HL-60/S4 (cell line): Measurements from ENCODE around the gene CHMP2A.
"Not testable (repeated sequence)": the region's sequence is repeated elsewhere in the genome, so short reads cannot be mapped to it uniquely, and the experiment has no call there.

ENCODE experiments used
- in situ Hi-C: fragments of 300-500 bp; cut with MboI; formaldehyde crosslinking; loops from 2 replicates; pipeline ENCODE4 v1.14.3; 2022; ENCODE audit warnings: low sequenced_read_pairs

The CHMP2A gene

DNA sequence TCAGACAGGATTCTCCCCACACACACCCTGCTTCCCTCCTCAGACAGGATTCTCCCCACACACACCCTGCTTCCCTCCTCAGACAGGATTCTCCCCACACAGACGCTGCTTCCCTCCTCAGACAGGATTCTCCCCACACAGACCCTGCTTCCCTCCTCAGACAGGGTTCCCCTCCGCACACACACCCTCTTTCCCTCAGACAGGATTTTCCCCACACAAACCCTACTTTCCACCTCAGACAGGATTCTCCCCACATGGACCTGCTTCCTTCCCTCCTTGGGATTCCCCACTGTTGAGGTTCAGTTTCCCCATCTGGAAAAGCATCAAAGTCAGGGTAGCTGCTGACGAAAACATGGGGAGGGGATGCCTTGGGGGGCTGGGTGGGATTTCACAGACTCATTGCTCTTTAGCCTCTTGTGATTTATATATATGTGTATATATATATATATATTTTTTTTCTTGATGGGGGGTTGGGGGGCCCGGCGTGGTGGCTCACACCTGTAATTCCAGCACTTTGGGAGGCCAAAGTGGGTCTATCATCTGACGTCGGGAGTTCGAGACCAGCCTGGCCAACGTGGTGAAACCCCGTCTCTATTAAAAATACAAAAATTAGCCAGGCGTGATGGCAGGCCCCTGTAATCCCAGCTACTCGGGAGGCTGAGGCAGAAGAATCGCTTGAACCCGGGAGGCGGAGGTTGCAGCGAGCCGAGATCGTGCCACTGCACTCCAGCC lies 12.1 kb downstream of the CHMP2A start:
- in situ Hi-C loops, result not testable (repeated sequence)

DNA sequence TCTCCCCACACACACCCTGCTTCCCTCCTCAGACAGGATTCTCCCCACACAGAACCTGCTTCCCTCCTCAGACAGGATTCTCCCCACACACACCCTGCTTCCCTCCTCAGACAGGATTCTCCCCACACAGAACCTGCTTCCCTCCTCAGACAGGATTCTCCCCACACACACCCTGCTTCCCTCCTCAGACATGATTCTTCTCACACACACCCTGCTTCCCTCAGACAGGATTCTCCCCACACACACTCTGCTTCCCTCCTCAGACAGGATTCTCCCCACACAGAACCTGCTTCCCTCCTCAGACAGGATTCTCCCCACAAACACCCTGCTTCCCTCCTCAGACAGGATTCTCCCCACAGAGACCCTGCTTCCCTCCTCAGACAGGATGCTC lies 15.7 kb downstream of the CHMP2A start:
- in situ Hi-C loops, result not testable (repeated sequence)

DNA sequence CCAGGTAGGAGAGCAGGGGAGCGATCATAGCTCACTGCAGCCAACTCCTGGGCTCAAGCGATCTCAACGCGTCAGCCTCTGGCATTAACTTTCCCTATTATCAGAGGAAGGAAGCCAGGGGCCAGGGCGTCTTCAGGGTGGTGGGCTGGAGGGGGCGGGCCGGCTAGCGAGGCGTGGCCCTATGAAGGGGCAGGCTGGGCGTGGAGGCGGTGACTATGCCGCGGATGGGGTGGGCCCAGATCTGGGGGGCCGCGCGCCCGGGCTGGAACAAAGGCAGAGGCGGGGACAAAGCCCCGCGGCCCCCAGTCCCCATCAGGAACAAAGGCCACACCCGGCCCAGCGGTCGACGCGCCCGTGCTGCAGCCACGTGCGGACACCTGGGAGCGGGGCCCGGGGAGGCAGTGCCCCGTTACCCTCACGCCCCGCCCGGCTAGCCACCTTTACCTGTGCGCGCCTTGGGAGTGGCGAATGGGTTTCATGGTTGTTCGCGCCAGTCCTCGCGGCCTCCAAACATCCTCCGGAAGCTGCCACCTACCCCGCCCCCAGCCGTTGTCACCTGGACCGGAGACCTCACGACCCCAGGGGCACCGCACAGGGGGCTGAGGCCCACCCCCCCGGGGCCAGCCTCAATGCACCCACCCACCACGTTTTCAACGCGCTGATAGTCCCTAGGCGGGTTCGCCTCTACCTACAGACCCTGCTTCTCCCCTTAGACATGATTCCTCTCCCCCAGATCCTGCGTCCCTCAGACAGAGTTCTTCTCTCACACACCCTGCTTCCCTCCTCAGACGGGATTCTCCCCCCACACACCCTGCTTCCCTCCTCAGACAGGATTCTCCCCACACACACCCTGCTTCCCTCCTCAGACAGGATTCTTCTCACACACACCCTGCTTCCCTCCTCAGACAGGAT lies 16.4 kb downstream of the CHMP2A start:
- in situ Hi-C loops, result no loop called here

DNA sequence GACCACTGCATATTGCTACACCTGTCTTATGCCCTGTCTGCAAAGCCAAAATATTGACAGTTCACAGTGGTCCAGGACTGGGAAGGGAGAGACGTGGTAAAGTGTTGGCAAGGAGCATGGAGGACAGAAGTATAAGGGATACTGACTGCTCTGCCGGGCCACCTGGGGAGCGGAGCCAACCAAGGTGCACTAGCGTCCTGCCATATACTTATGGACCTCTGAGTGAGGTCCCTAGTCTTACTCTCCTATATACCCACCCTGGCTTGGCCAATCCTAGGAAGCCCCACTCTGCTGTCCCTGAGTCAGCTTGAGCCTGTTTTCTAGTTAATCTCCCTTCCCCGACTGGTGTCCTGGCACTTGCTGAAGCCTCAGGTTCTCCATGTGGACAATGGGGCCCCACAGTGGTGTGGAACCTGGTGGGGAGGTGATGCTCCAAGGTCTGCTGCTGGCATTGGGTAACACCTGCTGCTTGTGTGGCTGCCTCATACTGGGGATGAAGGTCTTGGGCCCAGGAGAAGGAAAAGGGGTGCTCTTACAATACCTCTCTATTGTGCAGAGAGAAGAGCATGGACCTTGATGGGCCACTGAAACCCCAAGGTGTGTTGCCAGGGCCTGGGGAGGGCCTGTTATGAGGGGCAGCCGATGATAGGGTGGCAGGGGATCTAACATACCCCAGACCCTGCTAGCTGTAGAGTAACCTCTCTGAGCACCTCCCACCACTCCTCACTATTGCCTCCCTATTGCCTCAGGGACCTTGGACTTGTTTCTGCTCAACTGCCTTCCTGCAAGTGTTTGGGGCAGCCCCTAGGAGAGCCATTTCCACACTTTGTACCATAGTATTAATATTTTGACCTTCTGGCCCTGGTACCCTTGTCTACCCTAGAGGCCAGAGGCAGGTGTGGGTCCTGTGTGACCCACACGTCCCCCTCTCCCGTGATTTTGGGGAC lies 17.8 kb downstream of the CHMP2A start:
- in situ Hi-C loops, result no loop called here

DNA sequence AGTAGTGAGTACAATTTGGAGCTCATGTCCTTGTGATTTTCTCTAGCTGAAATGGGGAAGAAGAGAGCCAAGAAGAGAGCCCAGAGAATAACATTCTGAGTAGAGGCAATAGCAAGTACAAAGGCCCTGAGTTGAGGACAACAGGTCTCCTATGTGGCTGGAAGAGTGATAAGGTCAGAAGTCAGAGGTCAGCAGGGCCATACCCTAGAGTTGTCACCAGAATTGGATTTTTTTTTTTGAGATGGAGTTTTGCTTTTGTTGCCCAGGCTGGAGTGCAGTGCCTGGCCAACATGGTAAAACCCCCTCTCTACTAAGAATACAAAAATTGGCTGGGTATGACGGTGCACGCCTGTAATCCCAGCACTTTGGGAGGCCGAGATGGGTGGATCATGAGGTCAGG lies 19.0 kb downstream of the CHMP2A start:
- in situ Hi-C loops, result no loop called here

DNA sequence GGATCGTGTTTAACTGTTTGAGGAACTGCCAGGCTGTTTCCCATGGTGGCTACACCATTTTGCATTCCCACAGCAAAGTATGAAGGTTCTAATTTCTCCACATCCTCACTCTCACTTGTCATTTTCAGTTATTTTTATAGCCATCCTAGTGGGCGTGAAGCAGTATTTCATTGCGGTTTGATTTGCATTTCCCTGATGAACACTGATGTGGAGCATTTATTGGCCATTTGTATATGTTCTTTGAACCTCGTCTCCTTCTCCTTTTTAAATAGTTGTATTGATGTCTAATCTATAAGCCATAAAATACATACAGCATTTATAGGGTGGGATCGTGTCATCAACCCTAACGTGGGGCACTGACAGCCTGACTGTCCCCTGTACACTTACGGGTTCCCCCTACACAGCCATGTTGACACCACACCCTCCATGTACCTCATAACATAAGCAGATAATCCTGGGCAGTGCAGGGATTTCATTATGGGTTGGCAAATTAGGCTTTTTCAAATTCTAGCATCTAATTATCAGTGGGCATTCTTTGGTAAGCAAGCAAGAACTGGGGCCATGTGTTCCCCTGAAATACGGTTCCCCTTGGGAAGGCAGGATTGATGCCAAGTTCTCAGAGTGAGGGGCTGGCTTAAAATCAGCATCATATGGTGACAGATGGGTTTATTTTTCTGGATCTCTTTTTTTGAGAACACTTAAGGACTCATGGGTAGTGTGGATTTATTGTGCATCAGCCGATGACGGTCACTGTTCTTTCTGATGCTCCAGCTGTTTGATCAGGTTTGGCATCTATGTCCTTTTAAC lies 23.7 kb downstream of the CHMP2A start:
- in situ Hi-C loops, result no loop called here

DNA sequence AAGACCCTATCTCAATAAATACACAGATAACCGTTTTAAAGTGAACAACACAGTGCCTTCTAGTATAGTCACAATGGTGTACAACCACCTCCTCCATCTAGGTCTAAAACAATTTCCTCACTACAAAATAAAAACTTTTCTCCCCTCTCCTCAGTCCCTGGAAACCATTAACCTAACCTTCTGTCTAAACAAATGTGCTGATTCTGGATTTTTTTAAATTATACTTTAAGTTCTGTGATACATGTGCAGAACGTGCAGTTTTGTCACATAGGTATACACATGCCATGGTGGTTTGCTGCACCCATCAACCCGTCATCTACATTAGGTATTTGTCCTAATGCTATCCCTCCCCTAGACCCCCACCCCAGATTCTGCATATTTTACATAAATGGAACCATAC lies 25.5 kb downstream of the CHMP2A start:
- in situ Hi-C loops, result no loop called here

DNA sequence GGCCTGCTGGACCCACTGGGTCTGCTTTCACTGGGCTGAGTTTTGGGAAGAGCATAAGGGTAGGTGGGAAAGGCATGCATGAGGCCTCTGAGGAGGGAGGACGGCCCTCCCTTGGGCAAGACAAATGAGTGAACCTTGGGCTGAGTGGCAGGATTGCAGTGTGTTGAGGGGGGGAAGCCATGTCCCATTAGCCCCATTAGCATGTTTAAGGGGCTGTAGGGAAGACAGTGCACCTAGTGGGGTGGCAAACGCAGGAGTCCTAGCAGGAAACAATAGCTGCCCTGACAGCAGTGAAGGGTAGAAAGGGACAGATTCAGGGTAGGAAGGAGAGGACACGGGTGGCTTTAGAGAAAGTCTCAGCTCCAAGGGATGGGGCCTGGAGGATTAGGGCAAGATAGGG lies 32.2 kb downstream of the CHMP2A start:
- in situ Hi-C loops, result no loop called here

DNA sequence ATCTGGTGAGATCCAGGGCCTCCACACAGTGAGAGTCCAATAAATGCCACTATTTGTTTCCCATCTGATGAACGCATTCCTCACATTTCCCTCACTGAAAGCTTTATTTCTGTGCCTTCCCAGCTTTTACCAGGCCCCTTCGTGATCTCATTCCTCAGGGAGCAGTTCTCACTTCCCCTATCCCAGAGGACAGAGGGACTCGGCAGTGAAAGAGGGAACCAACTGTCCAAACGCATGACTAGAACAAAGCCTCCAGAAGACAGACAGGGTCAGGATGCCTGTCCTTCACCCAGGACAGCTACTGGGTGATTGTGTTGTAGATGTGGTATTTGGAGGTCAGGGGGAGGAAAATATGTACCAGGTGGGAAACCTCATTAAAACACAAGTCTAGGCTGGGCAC lies 33.3 kb downstream of the CHMP2A start:
- in situ Hi-C loops, result no loop called here

DNA sequence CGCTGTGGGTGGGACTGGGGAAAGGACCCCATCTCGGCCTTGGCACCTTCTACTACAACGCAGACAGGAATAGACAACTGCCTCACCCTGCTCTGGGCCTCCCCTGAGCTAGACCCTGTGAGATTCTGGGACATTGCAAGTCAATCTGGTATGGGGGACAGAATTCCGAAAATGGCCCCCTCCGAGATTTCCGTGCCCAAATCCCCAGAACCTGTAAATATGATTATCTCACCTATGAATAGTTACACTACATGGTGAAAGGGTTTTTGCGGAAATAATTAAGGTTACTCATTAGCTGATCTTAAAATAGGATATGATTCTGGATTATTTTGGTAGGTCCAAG lies 34.7 kb downstream of the CHMP2A start:
- in situ Hi-C loops, result no loop called here

DNA sequence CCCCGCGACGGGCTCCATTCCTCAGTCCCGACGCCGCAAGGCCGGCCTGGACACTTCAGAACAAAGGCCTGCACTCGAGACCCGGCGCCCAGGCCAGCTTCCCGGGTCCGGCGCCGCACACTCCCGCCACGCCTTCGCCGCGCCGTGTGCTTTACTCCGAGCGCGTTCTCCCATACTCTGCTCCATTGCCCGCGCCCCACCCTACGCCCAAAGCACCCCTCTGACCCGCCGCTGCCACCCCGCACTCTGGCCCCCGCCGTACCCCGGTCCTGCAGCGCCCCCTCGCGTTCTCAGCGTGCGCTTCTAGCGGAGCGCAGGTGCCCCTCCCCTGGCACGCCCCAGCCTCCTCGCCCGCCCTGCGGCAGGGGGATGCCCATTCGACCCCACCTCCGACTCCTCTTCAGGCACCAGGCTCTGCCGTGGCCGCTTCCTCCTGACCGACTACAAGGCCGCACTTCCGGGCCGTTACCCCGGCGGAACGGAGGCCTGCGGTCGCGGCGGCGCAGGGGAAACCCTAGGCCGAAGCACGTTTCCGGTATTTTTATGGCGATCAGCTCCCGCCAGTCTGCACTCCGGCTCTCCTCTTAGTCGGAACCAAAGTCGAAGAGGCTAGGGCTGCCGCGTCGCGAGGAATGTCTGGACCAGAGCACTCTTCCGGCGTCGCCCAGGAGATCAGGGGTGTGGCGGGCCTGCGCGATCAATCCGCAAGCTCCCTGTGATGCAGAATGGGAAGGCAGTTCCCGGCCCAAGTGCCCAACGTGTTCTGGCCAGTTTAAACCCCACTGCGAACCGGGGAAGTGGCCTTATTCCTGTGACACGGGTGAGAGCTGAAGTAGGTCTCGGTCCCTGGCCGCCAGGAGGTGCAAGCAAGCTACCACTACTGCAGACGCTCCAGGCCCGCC lies 35.3 kb downstream of the CHMP2A start, which contains the start of gene ZBTB45:
ZBTB45 (minus strand) TSS at position 456 of the 902 bp plus-strand sequence. CDS start 2,137 bp downstream, outside the sequence.
- in situ Hi-C loops, result no loop called here

DNA sequence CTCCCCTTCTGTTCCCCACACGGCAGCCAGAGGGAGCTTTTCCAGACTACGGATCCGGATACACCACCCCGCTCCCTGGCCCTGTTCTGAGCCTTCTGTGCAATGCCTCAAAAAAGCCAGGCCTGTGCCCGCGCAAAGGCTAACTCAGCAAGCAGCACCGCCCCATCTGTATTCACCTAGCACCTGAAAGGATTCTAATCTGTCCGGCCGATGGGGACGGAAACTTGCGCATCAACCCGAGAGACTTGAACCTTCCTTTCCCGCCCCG lies 35.9 kb downstream of the CHMP2A start:
- in situ Hi-C loops, result no loop called here

DNA sequence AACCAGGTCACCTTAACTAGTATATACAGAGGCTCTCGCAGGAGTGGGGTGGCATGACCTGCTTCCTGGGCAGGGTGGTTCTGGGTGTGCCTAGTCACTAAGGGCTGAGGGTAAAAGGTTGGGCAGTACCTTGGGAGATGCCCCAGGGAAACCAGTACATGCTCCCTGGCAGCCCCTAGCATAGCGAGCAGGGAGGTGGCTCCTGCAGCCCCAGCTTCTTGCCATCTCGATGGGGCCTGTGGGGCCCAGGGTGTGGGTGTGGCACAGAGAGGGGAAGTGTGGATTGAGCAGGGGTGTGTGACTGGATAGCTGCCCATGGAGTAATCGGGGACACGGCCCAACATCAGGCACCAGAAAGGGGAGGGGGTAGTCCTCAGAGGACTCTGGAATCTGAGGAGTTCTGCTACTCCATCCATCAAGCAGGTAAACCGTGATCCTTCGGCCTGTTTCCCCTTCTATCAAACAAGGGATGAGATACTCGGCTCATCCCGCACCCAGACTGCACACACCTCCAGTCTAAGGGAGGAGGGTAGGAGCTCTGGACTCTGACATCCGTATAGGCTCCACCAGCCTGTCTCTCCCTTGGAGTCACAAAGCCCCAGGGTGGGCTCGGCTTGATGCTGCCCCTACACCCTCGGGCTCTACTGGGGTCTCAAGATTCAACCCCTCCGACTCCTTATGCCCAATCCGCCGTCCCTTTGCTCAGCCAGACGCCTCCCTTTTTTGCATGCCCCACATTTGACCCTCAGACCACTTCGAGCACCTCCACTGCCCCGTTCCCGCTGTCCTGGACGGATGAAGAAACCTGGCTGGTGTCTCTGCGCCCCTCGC lies 36.4 kb downstream of the CHMP2A start:
- in situ Hi-C loops, result no loop called here

DNA sequence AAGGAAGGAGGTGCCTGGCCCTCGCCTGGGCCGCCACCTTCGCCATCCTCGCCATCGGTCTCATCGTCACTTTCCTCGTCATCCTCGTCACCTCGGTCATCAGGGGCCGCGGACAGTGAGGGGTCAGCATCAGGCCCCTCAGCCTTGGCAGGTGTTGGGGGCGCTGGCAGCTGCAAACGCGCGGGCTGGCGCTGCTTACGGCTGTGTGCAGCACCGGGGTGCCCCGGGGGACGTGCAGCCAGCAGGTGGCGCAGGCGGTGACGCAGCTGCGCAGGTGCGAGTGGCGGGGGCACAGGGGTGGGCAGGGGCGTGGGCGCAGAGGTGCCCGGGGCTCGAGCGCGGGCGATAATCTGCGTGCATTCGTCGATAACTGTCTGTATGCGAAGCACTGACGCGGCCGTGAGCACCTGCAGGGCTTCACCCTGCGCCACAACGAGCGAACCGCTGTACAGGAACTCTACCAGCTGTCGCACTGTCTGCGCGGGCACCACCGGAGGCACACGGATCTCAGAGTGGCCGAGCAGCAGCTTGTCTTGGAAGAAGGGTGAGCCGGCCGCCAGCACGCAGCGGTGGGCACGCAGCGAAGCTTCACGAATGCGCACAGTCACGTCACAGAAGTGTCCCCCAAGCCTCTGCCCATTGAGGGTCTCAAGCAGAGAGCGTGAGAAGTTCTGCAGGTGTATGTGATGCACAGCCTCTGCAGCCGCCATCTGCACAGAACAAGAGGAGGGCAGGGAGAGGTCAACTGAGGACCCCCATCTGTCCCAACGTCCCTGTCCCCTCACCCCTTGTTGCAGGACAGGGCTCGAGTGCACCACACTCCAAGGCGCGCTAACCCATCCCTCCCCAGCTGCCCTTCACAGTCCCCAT lies 37.7 kb downstream of the CHMP2A start:
- in situ Hi-C loops, result no loop called here

DNA sequence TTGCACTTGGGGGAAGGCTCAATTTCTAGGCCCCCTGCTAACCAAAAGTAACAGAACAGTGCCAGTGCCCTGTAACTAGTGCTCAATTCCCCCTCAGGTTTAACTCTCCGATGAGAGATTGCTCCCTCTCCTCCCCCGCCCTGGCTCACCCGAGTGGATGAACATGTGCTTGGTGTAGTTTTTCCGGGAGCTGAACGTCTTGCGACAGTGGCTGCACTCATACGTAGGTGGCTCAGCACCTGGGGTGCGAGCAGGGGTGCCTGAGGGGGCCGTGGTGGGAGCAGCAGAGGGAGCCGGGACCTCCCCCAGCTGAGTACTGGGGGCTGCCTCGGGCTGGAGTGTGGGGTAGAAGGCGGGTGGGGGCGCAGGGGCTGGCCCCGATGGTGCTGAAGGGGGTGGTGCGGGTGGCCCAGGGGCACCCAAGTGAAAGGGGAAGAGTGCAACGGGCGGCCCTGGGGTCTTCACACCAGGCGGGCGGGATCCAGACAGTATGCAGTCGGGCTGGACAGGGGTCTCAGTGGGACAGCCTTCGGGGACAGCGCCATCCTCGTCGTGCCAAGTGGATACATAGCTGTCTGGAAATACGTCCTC lies 38.6 kb downstream of the CHMP2A start:
- in situ Hi-C loops, result no loop called here

DNA sequence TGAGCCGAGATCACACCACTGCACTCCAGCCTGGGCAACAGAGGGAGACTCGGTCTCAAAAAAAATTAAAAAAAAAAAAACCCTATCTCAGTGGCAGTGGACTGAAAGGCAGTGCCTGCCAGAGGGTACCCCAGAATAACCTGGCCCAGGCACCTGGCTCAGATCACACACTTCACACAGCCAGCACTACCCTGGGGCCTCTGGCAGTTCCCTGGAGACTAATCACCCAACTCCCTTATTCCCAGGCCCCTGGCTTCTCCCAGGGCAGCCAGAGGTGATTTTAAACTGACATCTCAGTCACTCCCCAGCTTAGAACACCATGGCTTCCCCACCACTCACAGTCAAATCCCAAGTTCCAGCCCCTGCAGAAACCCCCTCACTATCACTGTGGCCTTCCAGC lies 39.6 kb downstream of the CHMP2A start:
- in situ Hi-C loops, result no loop called here

DNA sequence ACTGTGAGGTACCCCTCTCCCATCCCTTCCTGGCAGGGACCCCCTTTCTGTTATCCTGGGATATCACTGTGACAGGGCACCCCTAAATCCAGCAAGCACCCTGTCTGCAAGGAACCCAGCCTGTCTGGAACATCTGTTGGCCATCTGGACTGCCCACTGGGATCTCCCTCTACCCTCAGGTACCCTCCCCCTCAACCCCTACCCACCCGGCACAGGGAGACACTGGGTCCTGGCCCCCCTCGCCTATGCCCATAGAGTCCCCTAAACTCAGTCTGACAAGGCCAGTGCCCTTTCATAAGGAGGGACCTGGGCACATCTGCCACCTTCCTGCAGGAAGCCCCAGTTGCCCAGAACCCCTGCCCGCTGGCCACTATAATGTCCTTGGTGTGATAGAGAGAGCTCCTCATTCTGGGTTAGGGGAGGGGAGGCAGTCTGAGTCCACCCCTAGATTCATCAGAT lies 40.3 kb downstream of the CHMP2A start:
- in situ Hi-C loops, result no loop called here
